Fibroblast of villous mesenchyme (primary cell): Measurements from ENCODE around the gene OSBPL9. TPM values are rescaled to one million over a fixed set of nuclear protein-coding genes. Genes with fewer than 3 reads are reported as not detected.

Experiments used
- DNase-seq: peaks from one replicate; pipeline ENCODE4 v3.0.0-alpha.2; 2010; ENCODE audit warnings: low read depth
- H3K4me3 ChIP-seq: 2 replicates; pipeline ENCODE4 v1.5.1; 2011; ENCODE audit warnings: low read depth, mild to moderate bottlenecking, low read length
- CTCF ChIP-seq: IDR thresholded peaks from 2 replicates; pipeline ENCODE4 v1.5.1; 2012; ENCODE audit warnings: low read depth, mild to moderate bottlenecking, low read length; ENCODE audit not compliant: insufficient read depth
- total RNA-seq: library from RNA; depleted of rRNA; stranded (reverse); fragments of >200 nt; gene quantifications from 2 replicates; pipeline ENCODE4 v1.2.3, GENCODE V29; 2012

The OSBPL9 gene
- total RNA-seq, 1 donor = 103 TPM

- H3K4me3 ChIP-seq = no peak overlapping the region
- TF ChIP-seq CTCF = no peak
- DNase-seq = no peak
Observed at GRCh38 chr1:51752073-51752948, 135.4 kb downstream of the OSBPL9 start.

GRCh38 chr1:51753969-51754368 is 137.1 kb downstream of the OSBPL9 start:
- no peak overlapping the region for H3K4me3 ChIP-seq
- no peak for DNase-seq
- no peak for TF ChIP-seq CTCF

- no peak for TF ChIP-seq CTCF
- no peak for DNase-seq
- no peak overlapping the region for H3K4me3 ChIP-seq
Observed at GRCh38 chr1:51754666-51755065, 137.8 kb downstream of the OSBPL9 start.

GRCh38 chr1:51755437-51755836 is 138.5 kb downstream of the OSBPL9 start:
- no peak for DNase-seq
- H3K4me3 ChIP-seq = no peak overlapping the region
- TF ChIP-seq CTCF = no peak

- no peak for DNase-seq
- no peak for TF ChIP-seq CTCF
- H3K4me3 ChIP-seq = no peak overlapping the region
Observed at GRCh38 chr1:51756290-51756689, 139.4 kb downstream of the OSBPL9 start.

- no peak overlapping the region for H3K4me3 ChIP-seq
- no peak for TF ChIP-seq CTCF
- no peak for DNase-seq
Observed at GRCh38 chr1:51758310-51758709, 141.4 kb downstream of the OSBPL9 start.
